Esophagus (tissue), 2 donors: ENCODE results near the gene SRMS. TPM values are rescaled to one million over a fixed set of nuclear protein-coding genes. Genes with fewer than 3 reads are reported as not detected.
"Not testable (repeated sequence)": the region's sequence is repeated elsewhere in the genome, so short reads cannot be mapped to it uniquely, and the experiment has no call there.

Experiments used
- H3K27ac ChIP-seq, 2 donors: one replicate each; pipeline ENCODE4 v1.5.1; 2013; ENCODE audit warnings: low read depth in 2 of 2, mild to moderate bottlenecking in 2 of 2, inconsistent platforms in 1 of 2, low read length in 1 of 2, moderate library complexity in 1 of 2
- H3K27me3 ChIP-seq, 2 donors: one replicate each; pipeline ENCODE4 v1.6.1; 2013; ENCODE audit warnings: low read length in 2 of 2, control low read depth in 1 of 2, mild to moderate bottlenecking in 1 of 2; ENCODE audit not compliant: insufficient read depth in 2 of 2, control insufficient read depth in 1 of 2
- H3K36me3 ChIP-seq, 2 donors: one replicate each; pipeline ENCODE4 v1.6.1; 2013; ENCODE audit warnings: low read length in 1 of 2; ENCODE audit not compliant: control insufficient read depth in 2 of 2, insufficient read depth in 2 of 2
- H3K4me1 ChIP-seq, 2 donors: one replicate each; pipeline ENCODE4 v1.6.1; 2013; ENCODE audit warnings: low read length in 1 of 2; ENCODE audit not compliant: control insufficient read depth in 2 of 2, insufficient read depth in 2 of 2
- H3K4me3 ChIP-seq, 2 donors: one replicate each; pipeline ENCODE4 v1.5.1; 2013; ENCODE audit warnings: low read length in 2 of 2, mild to moderate bottlenecking in 2 of 2, low read depth in 1 of 2, moderate library complexity in 1 of 2
- H3K9me3 ChIP-seq, 2 donors: one replicate each; pipeline ENCODE4 v1.6.1; 2013; ENCODE audit warnings: mild to moderate bottlenecking in 2 of 2, low read depth in 1 of 2, low read length in 1 of 2, moderate library complexity in 1 of 2; ENCODE audit not compliant: control insufficient read depth in 2 of 2, insufficient read depth in 1 of 2
- WGBS, 2 donors: extraction: QIAGEN DNeasy Blood & Tissue Kit; methylation state at CpG; one replicate each; pipeline ENCODE4 v1.1.7; 2013; 5-methylcytosine and 5-hydroxymethylcytosine counted together
- polyA plus RNA-seq, 2 donors: library from polyadenylated mRNA; stranded (reverse); fragments of 200-250 nt; gene quantifications; one replicate each; pipeline ENCODE4 v1.2.3, GENCODE V29; 2013
- donor health status: healthy with polysubstance abuse.
- donor health status: Bipolar disorder and iron deficiency.

The SRMS gene
- polyA plus RNA-seq, 2 donors, result 0.04 TPM; not detected in 1

- H3K27me3 ChIP-seq, H3K4me3 ChIP-seq, H3K27ac ChIP-seq, H3K4me1 ChIP-seq, H3K9me3 ChIP-seq: not testable (repeated sequence)
- H3K36me3 ChIP-seq, result peaks cover 8 to 45% of the 10 kb centered on the region in 2 donors
- WGBS, 2 donors, result 93 to 97% methylated on average over 28 to 30 of the region's 31 CpGs
Measured at GRCh38 chr20:63559485-63560332, 12.2 kb upstream of the SRMS start.

- WGBS, 2 donors, result 89 to 94% methylated on average over 14 of the region's 14 CpGs
- peaks cover 8 to 38% of the 10 kb centered on the region in 2 donors for H3K36me3 ChIP-seq
- no peak overlapping the region for H3K27ac ChIP-seq
- H3K27me3 ChIP-seq, result no peaks in the 10 kb centered on the region
- H3K9me3 ChIP-seq, result no peaks in the 10 kb centered on the region
- H3K4me1 ChIP-seq, result peaks cover 0 to 4% of the 10 kb centered on the region in 2 donors
- no peak overlapping the region for H3K4me3 ChIP-seq
Measured at GRCh38 chr20:63558804-63559484, 11.4 kb upstream of the SRMS start.

GRCh38 chr20:63557481-63557891 lies 9.9 kb upstream of the SRMS start:
- Histone ChIP-seq H3K4me3 (no peak overlapping the region), H3K9me3 (no peaks in the 10 kb centered on the region), H3K27ac (no peak overlapping the region), H3K27me3 (no peaks in the 10 kb centered on the region), H3K36me3 (peaks cover 8 to 28% of the 10 kb centered on the region in 2 donors), H3K4me1 (peaks cover 0 to 7% of the 10 kb centered on the region in 2 donors)
- WGBS, 2 donors, result 90 to 91% methylated on average over 17 to 19 of the region's 19 CpGs

DNA sequence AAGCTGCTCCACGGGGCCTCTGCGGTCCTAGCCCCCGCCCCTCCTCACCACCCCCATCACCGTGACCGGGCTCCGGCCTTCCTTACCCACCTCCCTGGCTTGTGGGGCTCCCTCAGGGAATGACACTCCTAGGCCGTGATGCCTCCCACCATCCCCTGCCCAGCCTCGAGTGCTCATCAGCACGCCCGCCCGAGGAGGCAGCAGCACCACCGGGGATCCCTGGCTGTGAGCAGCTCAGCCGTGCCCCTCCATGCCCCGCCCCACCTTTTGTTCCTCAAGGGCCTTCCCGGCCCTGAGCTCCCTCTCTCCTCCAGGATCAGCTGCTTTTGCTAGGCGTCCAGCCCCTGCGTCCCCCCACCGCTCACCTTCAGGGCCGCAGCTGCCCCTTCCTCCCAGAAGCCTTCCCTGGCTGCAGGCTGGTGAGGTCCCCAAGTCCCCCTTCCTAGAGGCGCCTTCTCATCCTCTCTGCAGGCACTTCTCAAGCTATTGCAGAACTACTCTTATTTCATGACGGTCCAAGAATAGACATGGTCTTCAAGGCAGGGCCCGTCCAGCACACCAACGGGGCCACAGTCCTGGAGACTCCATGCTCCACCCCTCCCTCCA lies 9.4 kb upstream of the SRMS start:
- H3K4me1 ChIP-seq, result peaks cover 0 to 7% of the 10 kb centered on the region in 2 donors
- no peak overlapping the region for H3K27ac ChIP-seq
- 67 to 69% methylated on average over 23 of the region's 23 CpGs for WGBS, 2 donors
- H3K36me3 ChIP-seq, result peaks cover 5 to 27% of the 10 kb centered on the region in 2 donors
- H3K9me3 ChIP-seq, result no peaks in the 10 kb centered on the region
- H3K4me3 ChIP-seq, result no peak overlapping the region
- H3K27me3 ChIP-seq, result no peaks in the 10 kb centered on the region

DNA sequence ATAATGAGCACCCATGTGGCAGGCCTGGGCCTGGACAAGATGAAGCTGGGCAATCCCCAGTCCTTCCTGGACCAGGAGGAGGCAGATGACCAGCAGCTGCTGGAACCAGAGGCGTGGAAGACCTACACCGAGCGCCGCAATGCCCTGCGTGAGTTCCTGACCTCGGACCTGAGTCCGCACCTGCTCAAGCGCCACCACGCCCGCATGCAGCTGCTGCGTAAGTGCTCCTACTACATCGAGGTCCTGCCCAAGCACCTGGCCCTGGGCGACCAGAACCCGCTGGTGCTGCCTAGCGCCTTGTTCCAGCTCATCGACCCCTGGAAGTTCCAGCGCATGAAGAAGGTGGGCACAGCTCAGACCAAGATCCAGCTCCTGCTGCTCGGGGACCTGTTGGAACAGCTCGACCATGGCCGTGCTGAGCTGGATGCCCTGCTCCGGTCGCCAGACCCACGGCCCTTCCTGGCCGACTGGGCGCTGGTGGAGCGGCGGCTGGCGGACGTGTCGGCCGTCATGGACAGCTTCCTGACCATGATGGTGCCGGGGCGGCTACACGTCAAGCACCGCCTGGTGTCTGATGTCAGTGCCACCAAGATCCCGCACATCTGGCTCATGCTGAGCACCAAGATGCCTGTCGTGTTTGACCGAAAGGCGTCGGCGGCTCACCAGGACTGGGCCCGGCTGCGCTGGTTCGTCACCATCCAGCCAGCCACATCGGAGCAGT lies 8.3 kb upstream of the SRMS start:
- H3K4me3 ChIP-seq, result no peak overlapping the region
- H3K27me3 ChIP-seq, result no peaks in the 10 kb centered on the region
- H3K36me3 ChIP-seq, result peaks cover 4 to 18% of the 10 kb centered on the region in 2 donors
- 89 to 91% methylated on average over 45 of the region's 45 CpGs for WGBS, 2 donors
- H3K27ac ChIP-seq, result no peak overlapping the region
- no peaks in the 10 kb centered on the region for H3K9me3 ChIP-seq
- peaks cover 0 to 7% of the 10 kb centered on the region in 2 donors for H3K4me1 ChIP-seq

GRCh38 chr20:63554361-63555278 lies 7.1 kb upstream of the SRMS start:
- H3K27ac ChIP-seq, result no peak overlapping the region
- H3K27me3 ChIP-seq, result no peaks in the 10 kb centered on the region
- peaks cover 0 to 7% of the 10 kb centered on the region in 2 donors for H3K4me1 ChIP-seq
- H3K4me3 ChIP-seq, result no peak overlapping the region
- 65 to 69% methylated on average over 38 of the region's 38 CpGs for WGBS, 2 donors
- H3K9me3 ChIP-seq, result no peaks in the 10 kb centered on the region
- H3K36me3 ChIP-seq, result peaks cover 0 to 6% of the 10 kb centered on the region in 2 donors

- H3K27me3 ChIP-seq, result no peaks in the 10 kb centered on the region
- peak within 1 kb of the TSS; percentile 35 to 46 for H3K4me3 ChIP-seq
Measured at GRCh38 chr20:63553933-63554290, 6.4 kb upstream of the SRMS start, which contains the start of gene FNDC11. FNDC11 (plus strand) TSS chr20:63554159; CDS start chr20:63555664, 1,505 bp downstream.

GRCh38 chr20:63553251-63553932 lies 5.8 kb upstream of the SRMS start:
- peaks cover 0 to 7% of the 10 kb centered on the region in 2 donors for H3K4me1 ChIP-seq
- H3K36me3 ChIP-seq, result peaks cover 0 to 6% of the 10 kb centered on the region in 2 donors
- H3K4me3 ChIP-seq, result peak overlapping the region; percentile 35 to 46
- no peaks in the 10 kb centered on the region for H3K27me3 ChIP-seq
- H3K27ac ChIP-seq, result no peak overlapping the region
- H3K9me3 ChIP-seq, result no peaks in the 10 kb centered on the region
- 2% methylated on average over 26 to 37 of the region's 37 CpGs for WGBS, 2 donors

More at GRCh38 chr20:63553933-63554290, 6.4 kb upstream of the SRMS start, which contains the start of gene FNDC11:
- H3K4me1 ChIP-seq, result peaks cover 0 to 7% of the 10 kb centered on the region in 2 donors
- 1 to 2% methylated on average over 30 to 34 of the region's 34 CpGs for WGBS, 2 donors
- H3K27ac ChIP-seq, result no peak within 1 kb of the TSS
- H3K9me3 ChIP-seq, result no peaks in the 10 kb centered on the region
- peaks cover 0 to 6% of the 10 kb centered on the region in 2 donors for H3K36me3 ChIP-seq
